H9 (cell line): ENCODE data around the gene THBS3. TPM values are rescaled to one million over a fixed set of nuclear protein-coding genes. Genes with fewer than 3 reads are reported as not detected.

Experiments
- DNase-seq: peaks from one replicate; pipeline ENCODE4 v3.0.0-alpha.2; 2017
- H2AFZ ChIP-seq: one replicate; pipeline ENCODE4 v1.6.1; 2013; ENCODE audit warnings: mild to moderate bottlenecking, low read length, control low read depth, moderate library complexity
- H2AK5ac ChIP-seq: 2 replicates; pipeline ENCODE4 v1.6.1; 2013; ENCODE audit warnings: low read length, control low read depth, mixed read lengths; ENCODE audit not compliant: insufficient read length
- H2BK120ac ChIP-seq: one replicate; pipeline ENCODE4 v1.6.1; 2013; ENCODE audit warnings: low read depth, mild to moderate bottlenecking, low read length, control low read depth, inconsistent platforms; ENCODE audit not compliant: poor library complexity, severe bottlenecking
- H2BK12ac ChIP-seq: 2 replicates; pipeline ENCODE4 v1.6.1; 2013; ENCODE audit warnings: low read length, control low read depth, mixed read lengths, low read depth; ENCODE audit not compliant: insufficient read length
- H2BK15ac ChIP-seq: 2 replicates; pipeline ENCODE4 v1.6.1; 2013; ENCODE audit warnings: low read depth, low read length, control low read depth
- H2BK20ac ChIP-seq: one replicate; pipeline ENCODE4 v1.6.1; 2013; ENCODE audit warnings: low read depth, mild to moderate bottlenecking, low read length, control low read depth, inconsistent platforms; ENCODE audit not compliant: poor library complexity, severe bottlenecking
- H2BK5ac ChIP-seq: 2 replicates; pipeline ENCODE4 v1.6.1; 2013; ENCODE audit warnings: low read length, control low read depth, mixed read lengths; ENCODE audit not compliant: insufficient read length
- H3K14ac ChIP-seq: 2 replicates; pipeline ENCODE4 v1.6.1; 2013; ENCODE audit warnings: low read length, control low read depth; ENCODE audit not compliant: insufficient read depth
- H3K18ac ChIP-seq: 2 replicates; pipeline ENCODE4 v1.6.1; 2013; ENCODE audit warnings: low read depth, mild to moderate bottlenecking, mixed read lengths, low read length, control low read depth; ENCODE audit not compliant: insufficient read length
- H3K23ac ChIP-seq: 2 replicates; pipeline ENCODE4 v1.6.1; 2013; ENCODE audit warnings: low read length, control low read depth, mixed read lengths, low read depth; ENCODE audit not compliant: insufficient read length
- H3K23me2 ChIP-seq: 2 replicates; pipeline ENCODE4 v1.6.1; 2013; ENCODE audit warnings: low read depth, mild to moderate bottlenecking, mixed read lengths, low read length, control low read depth; ENCODE audit not compliant: insufficient read length, poor library complexity, severe bottlenecking
- H3K27ac ChIP-seq: 2 replicates; pipeline ENCODE4 v1.5.1; 2013; ENCODE audit warnings: low read length, control low read depth, mixed read lengths, low read depth; ENCODE audit not compliant: insufficient read length
- H3K27me3 ChIP-seq: 2 replicates; pipeline ENCODE4 v1.6.1; 2013; ENCODE audit warnings: low read length, control low read depth, inconsistent platforms; ENCODE audit not compliant: insufficient read depth
- H3K4ac ChIP-seq: 2 replicates; pipeline ENCODE4 v1.6.1; 2013; ENCODE audit warnings: low read depth, mild to moderate bottlenecking, control low read depth, inconsistent platforms, low read length, moderate library complexity
- H3K4me1 ChIP-seq: 2 replicates; pipeline ENCODE4 v1.6.1; 2013; ENCODE audit warnings: low read length, control low read depth, inconsistent platforms; ENCODE audit not compliant: insufficient read depth
- H3K4me2 ChIP-seq: 2 replicates; pipeline ENCODE4 v1.6.1; 2013; ENCODE audit warnings: low read length, control low read depth, mixed read lengths; ENCODE audit not compliant: insufficient read length, insufficient read depth
- H3K56ac ChIP-seq: 2 replicates; pipeline ENCODE4 v1.6.1; 2013; ENCODE audit warnings: low read depth, mild to moderate bottlenecking, mixed read lengths, low read length, control low read depth; ENCODE audit not compliant: insufficient read length
- H3K79me1 ChIP-seq: 2 replicates; pipeline ENCODE4 v1.6.1; 2013; ENCODE audit warnings: low read depth, mild to moderate bottlenecking, moderate library complexity, low read length, control low read depth, inconsistent platforms; ENCODE audit not compliant: insufficient read depth, poor library complexity, severe bottlenecking
- H3K79me2 ChIP-seq: 2 replicates; pipeline ENCODE4 v1.6.1; 2013; ENCODE audit warnings: low read length, control low read depth, inconsistent platforms; ENCODE audit not compliant: insufficient read depth
- H3K9ac ChIP-seq: 2 replicates; pipeline ENCODE4 v1.6.1; 2013; ENCODE audit warnings: low read length, control low read depth, mixed read lengths; ENCODE audit not compliant: insufficient read length; ENCODE audit errors: extremely low read depth
- H3K9me3 ChIP-seq: one replicate; pipeline ENCODE4 v1.6.1; 2013; ENCODE audit warnings: low read depth, low read length, inconsistent platforms; ENCODE audit not compliant: control insufficient read depth
- H3T11ph ChIP-seq: one replicate; pipeline ENCODE4 v1.6.1; 2013; ENCODE audit warnings: mild to moderate bottlenecking, low read length, control low read depth, inconsistent platforms
- H4K20me1 ChIP-seq: one replicate; pipeline ENCODE4 v1.6.1; 2013; ENCODE audit not compliant: control insufficient read depth, insufficient read length, insufficient read depth
- H4K5ac ChIP-seq: 2 replicates; pipeline ENCODE4 v1.6.1; 2013; ENCODE audit warnings: low read depth, mild to moderate bottlenecking, mixed read lengths, low read length, control low read depth; ENCODE audit not compliant: insufficient read length
- H4K8ac ChIP-seq: replicated peaks from 2 replicates; pipeline ENCODE4 v1.6.1; 2013; ENCODE audit warnings: low read length, control low read depth, mixed read lengths, low read depth; ENCODE audit not compliant: insufficient read length
- H4K91ac ChIP-seq: 2 replicates; pipeline ENCODE4 v1.6.1; 2013; ENCODE audit warnings: low read depth, mild to moderate bottlenecking, moderate library complexity, mixed read lengths, low read length, control low read depth; ENCODE audit not compliant: insufficient read length
- H3K27ac Mint-ChIP-seq, 3 experiments: 2 replicates in 2 of 3; 3 replicates in 1 of 3; pipeline ENCODE4 v1.8.0; 2020 to 2021; ENCODE audit warnings: mixed read lengths in 3 of 3, mild to moderate bottlenecking in 1 of 3, moderate library complexity in 1 of 3
- H3K27me3 Mint-ChIP-seq: 2 replicates; pipeline ENCODE4 v1.8.0; 2021; ENCODE audit warnings: low read depth, mild to moderate bottlenecking, moderate library complexity, mixed read lengths
- H3K36me3 Mint-ChIP-seq, 3 experiments: 2 replicates in 2 of 3; 3 replicates in 1 of 3; pipeline ENCODE4 v1.8.0; 2020 to 2021; ENCODE audit warnings: low read depth in 3 of 3, mixed read lengths in 3 of 3; ENCODE audit not compliant: insufficient read depth in 1 of 3
- H3K4me1 Mint-ChIP-seq, 2 experiments: 2 replicates each; pipeline ENCODE4 v1.8.0; 2020; ENCODE audit warnings: mixed read lengths in 2 of 2
- H3K4me3 Mint-ChIP-seq, 2 experiments: 2 replicates in 1 of 2; 3 replicates in 1 of 2; pipeline ENCODE4 v1.8.0; 2020 to 2021; ENCODE audit warnings: mild to moderate bottlenecking in 2 of 2, mixed read lengths in 2 of 2, moderate library complexity in 1 of 2
- H3K9me3 Mint-ChIP-seq, 2 experiments: 2 replicates in 1 of 2; 3 replicates in 1 of 2; pipeline ENCODE4 v1.8.0; 2020; ENCODE audit warnings: mild to moderate bottlenecking in 2 of 2, mixed read lengths in 2 of 2, moderate library complexity in 1 of 2
- CTCF ChIP-seq: fragments of 200-600 bp; sonication (generic); conservative IDR thresholded peaks from 3 replicates; pipeline ENCODE4 v1.8.0; 2021; ENCODE audit warnings: antibody characterized with exemption, mild to moderate bottlenecking
- WGBS: extraction: QIAGEN DNeasy Blood & Tissue Kit; methylation state at CpG from one replicate; pipeline ENCODE4 v1.1.7; 2013; ENCODE audit warnings: missing lambda C conversion rate, low lambda C conversion rate, mixed read lengths; ENCODE audit not compliant: insufficient read length; ENCODE audit errors: extremely low coverage; 5-methylcytosine and 5-hydroxymethylcytosine counted together
- total RNA-seq: library from RNA; stranded (reverse); gene quantifications from 2 replicates; pipeline ENCODE4 v1.2.1, GENCODE V29; 2021

The THBS3 gene
- total RNA-seq, 1 experiment from 2014 or later = 5.9 TPM

DNA sequence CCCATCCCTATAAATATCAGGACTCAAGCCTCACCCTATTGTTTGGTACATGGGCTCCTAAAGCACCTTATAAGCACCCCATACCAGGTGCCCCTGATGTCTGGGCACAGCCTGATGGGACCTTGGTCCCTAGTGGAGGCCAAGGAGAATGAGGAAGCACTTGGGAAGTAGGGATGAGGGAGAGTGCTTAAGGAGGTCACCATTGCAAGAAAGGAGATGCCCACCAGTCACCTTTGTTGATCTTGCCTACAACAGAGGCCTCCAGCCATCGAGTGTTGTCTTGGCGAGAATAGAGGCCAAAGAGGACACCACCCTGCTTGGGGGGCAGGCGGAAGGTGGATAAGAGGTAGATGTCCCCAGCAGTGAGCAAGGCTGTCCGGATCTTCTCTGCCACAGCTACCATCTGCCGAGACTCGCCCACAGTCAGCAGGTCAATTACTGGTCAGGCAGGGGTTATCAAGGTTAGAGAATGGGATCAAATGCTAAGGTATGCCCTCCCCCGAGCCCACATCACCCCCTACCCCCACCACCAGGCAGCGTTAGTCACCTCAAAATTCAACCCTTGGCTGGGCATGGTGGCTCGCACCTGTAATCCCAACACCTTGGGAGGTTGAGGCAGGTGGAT is 1.6 kb downstream of the THBS3 start:
- H2AFZ ChIP-seq = no peak overlapping the region
- H3K27me3 ChIP-seq = no peaks in the 10 kb centered on the region
- H4K91ac ChIP-seq = no peak overlapping the region
- peaks cover 2% of the 10 kb centered on the region; the same call in 1 of the 2 replicates for H3K4me1 ChIP-seq
- H3K9me3 ChIP-seq = no peaks in the 10 kb centered on the region
- no peaks in the 10 kb centered on the region for H3K79me2 ChIP-seq
- no peak overlapping the region for H2BK5ac ChIP-seq
- Mint-ChIP-seq H3K36me3 (peaks cover 17 to 41% (median 40%) of the 10 kb centered on the region in 3 experiments; a peak in 6 of 7 replicates), H3K9me3 (no peaks in the 10 kb centered on the region), H3K27me3 (peaks cover 14% of the 10 kb centered on the region), H3K4me1 (peaks cover 30 to 31% of the 10 kb centered on the region in 2 experiments), H3K27ac (peak overlapping the region in 1 of 3 experiments; percentile 25; a peak in 2 of 7 replicates), H3K4me3 (no peak overlapping the region; a peak in 1 of 5 replicates)
- H2BK20ac ChIP-seq = no peak overlapping the region
- no peak for TF ChIP-seq CTCF
- no peak overlapping the region for H3K4me2 ChIP-seq
- H3T11ph ChIP-seq = no peak overlapping the region
- no peaks in the 10 kb centered on the region for H3K79me1 ChIP-seq
- no CpG with 5 or more reads among the region's 9 CpGs for WGBS
- H3K18ac ChIP-seq = no peak overlapping the region
- no peak overlapping the region for H3K27ac ChIP-seq
- H3K4ac ChIP-seq = no peak overlapping the region
- DNase-seq = no peak
- H2BK15ac ChIP-seq = no peak overlapping the region
- H4K5ac ChIP-seq = no peak overlapping the region
- peaks cover 6% of the 10 kb centered on the region for H3K23me2 ChIP-seq
- H3K56ac ChIP-seq = no peak overlapping the region
- no peak overlapping the region for H4K8ac ChIP-seq
- no peak overlapping the region for H2BK120ac ChIP-seq
- no peak overlapping the region for H2BK12ac ChIP-seq
- H3K23ac ChIP-seq = no peak overlapping the region
- H4K20me1 ChIP-seq = peaks cover 2% of the 10 kb centered on the region
- H3K9ac ChIP-seq = no peak overlapping the region
- no peak overlapping the region for H2AK5ac ChIP-seq
- H3K14ac ChIP-seq = no peak overlapping the region
